ENCODE data around the gene SLC7A7. TPM values are rescaled to one million over a fixed set of nuclear protein-coding genes. Genes with fewer than 3 reads are reported as not detected.
"Not testable (repeated sequence)": the region's sequence is repeated elsewhere in the genome, so short reads cannot be mapped to it uniquely, and the experiment has no call there.

The SLC7A7 gene
- total RNA-seq, 1 donor from 2014 or later: 84.4 TPM

DNA sequence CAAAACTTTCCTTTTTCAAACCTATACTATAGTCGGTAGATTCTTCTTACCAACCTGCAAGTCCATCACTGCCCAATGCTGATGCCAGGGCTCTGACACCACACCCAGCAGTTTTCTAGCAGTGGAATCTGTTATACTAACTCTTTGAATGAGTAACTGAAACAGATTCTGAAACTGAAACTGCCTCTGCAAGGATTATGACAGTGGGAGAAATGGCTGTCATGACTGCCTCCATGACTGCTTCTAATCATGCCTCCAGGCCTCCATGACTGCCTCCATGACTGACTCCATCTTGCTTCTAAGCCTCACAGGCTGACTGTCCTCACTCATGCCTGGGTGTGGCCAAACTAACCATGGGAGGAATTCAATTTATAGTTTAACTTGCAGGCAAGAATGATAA, 78.2 kb downstream of the SLC7A7 start:
- DNase-seq (no peak), ATAC-seq (no peak)
- Histone ChIP-seq H3K4me3 (no peak overlapping the region), H3K4me1 (no peaks in the 10 kb centered on the region), H3K36me3 (no peaks in the 10 kb centered on the region), H3K9me3 (no peaks in the 10 kb centered on the region), H3K27me3 (no peaks in the 10 kb centered on the region), H3K27ac (no peak overlapping the region)
- TF ChIP-seq, protein P1, sequence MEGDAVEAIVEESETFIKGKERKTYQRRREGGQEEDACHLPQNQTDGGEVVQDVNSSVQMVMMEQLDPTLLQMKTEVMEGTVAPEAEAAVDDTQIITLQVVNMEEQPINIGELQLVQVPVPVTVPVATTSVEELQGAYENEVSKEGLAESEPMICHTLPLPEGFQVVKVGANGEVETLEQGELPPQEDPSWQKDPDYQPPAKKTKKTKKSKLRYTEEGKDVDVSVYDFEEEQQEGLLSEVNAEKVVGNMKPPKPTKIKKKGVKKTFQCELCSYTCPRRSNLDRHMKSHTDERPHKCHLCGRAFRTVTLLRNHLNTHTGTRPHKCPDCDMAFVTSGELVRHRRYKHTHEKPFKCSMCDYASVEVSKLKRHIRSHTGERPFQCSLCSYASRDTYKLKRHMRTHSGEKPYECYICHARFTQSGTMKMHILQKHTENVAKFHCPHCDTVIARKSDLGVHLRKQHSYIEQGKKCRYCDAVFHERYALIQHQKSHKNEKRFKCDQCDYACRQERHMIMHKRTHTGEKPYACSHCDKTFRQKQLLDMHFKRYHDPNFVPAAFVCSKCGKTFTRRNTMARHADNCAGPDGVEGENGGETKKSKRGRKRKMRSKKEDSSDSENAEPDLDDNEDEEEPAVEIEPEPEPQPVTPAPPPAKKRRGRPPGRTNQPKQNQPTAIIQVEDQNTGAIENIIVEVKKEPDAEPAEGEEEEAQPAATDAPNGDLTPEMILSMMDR (IDR thresholded peaks at IDR 0.05): no peak
- intact Hi-C loops (cut with DNase I): no loop called here

DNA sequence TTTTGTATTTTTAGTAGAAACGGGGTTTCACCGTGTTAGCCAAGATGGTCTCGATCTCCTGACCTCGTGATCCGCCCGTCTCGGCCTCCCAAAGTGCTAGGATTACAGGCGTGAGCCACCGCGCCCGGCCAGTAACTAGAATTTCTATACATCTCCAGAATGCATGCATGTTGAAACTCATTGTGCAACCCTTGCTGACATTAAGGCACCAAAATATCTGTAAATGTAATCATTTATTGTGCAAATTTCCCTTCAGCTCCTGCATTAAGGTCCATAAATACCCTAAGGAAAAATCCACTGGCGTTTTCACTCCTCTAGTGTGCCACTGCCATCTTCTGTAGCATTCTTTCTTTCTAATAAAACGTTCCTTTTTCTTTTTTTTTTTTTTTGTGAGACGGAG, 78.9 kb downstream of the SLC7A7 start:
- DNase-seq; H3K27me3 ChIP-seq; ATAC-seq; intact Hi-C loops (cut with DNase I); H3K27ac ChIP-seq; H3K9me3 ChIP-seq; H3K36me3 ChIP-seq; H3K4me3 ChIP-seq; H3K4me1 ChIP-seq: not testable (repeated sequence)

DNA sequence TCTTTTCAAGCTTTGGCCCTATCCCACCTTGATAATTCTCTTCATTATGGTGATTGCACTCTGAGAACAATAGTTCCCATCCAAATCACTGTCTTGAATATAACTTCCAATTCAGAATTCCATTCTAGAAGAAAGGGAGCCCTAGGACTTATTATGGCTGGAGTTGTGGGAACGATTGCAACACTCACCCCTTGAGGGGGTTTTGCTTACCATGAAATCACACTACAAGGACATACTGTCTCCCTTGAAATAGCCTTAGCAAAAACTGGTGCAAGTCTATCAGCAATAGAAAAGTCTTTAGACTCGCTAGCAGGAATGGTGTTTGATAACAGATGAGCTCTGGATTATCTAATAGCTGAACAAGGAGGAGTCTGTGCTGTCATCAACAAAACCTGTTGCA, 80.1 kb downstream of the SLC7A7 start:
- intact Hi-C loops (cut with DNase I): no loop called here
- Histone ChIP-seq H3K4me3 (no peak overlapping the region), H3K4me1 (no peaks in the 10 kb centered on the region), H3K27ac (no peak overlapping the region), H3K27me3 (no peaks in the 10 kb centered on the region), H3K36me3 (no peaks in the 10 kb centered on the region), H3K9me3 (no peaks in the 10 kb centered on the region)
- TF ChIP-seq, protein P1 (IDR thresholded peaks at IDR 0.05): no peak
- DNase-seq (no peak), ATAC-seq (no peak)

DNA sequence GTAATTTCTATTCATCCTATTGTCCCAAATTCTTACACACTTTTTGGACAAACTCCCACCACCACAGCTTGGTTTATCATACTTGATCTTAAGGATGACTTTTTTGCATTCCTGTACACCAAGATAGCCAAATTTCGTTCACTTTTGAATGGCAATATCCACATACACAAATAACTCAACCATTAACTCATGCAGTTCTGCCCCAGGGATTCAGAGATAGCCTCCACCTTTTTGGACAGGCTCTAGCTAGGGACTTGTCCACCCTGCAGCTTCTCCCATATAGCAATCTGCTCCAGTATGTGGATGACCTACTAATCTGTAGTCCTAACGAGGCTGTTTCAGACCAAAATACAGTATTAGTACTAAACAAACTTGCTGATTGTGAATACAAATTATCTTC, 81.4 kb downstream of the SLC7A7 start:
- H3K27ac ChIP-seq: no peak overlapping the region
- intact Hi-C loops (cut with DNase I): no loop called here
- DNase-seq (no peak), ATAC-seq (no peak)
- no peaks in the 10 kb centered on the region for H3K27me3 ChIP-seq
- no peaks in the 10 kb centered on the region for H3K4me1 ChIP-seq
- TF ChIP-seq, protein P1 (IDR thresholded peaks at IDR 0.05): no peak
- H3K4me3 ChIP-seq: no peak overlapping the region
- no peaks in the 10 kb centered on the region for H3K36me3 ChIP-seq
- no peaks in the 10 kb centered on the region for H3K9me3 ChIP-seq

DNA sequence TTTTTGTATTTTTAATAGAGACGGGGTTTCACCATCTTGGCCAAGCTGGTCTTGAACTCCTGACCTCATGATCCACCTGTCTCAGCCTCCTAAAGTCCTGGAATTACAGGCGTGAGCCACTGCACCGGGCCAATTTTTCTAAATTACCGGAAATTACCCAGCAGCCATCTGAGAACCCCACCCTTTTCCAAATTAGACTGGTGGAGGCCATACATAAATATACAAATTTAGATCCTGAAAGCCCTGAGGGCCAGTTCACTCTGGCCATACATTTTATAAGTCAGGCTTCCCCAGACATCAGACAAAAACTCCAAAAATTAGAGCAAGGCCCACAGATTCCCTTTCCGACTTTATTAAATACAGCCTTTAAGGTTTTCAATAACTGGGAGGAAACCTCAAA, 83.2 kb downstream of the SLC7A7 start:
- H3K4me3 ChIP-seq; H3K36me3 ChIP-seq; DNase-seq; intact Hi-C loops (cut with DNase I); H3K27me3 ChIP-seq; H3K27ac ChIP-seq; ATAC-seq; H3K4me1 ChIP-seq; H3K9me3 ChIP-seq: not testable (repeated sequence)

DNA sequence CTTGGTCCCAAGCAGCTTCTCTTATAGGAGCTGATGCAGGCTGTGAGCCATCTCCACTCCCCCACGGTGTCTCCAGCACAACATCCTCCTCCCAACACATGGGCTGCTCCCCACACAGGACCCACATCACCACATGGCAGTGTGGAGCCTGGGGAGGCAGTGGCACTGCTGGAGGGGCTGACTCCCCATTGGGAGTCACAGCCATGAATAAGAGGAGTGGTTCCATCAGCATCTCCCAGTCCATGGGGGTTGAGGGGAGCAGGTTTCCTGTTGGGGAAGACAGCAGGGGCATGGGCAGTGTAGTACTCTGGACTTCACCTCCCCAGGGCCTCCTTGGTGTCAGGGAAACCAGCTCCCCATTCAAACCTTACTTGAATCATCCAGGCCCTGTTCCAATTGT, 89.2 kb downstream of the SLC7A7 start:
- Histone ChIP-seq H3K9me3 (no peaks in the 10 kb centered on the region), H3K27me3 (no peaks in the 10 kb centered on the region), H3K4me1 (no peaks in the 10 kb centered on the region), H3K27ac (no peak overlapping the region), H3K36me3 (no peaks in the 10 kb centered on the region), H3K4me3 (no peak overlapping the region)
- DNase-seq (no peak), ATAC-seq (no peak)
- TF ChIP-seq, protein P1 (IDR thresholded peaks at IDR 0.05): no peak
- intact Hi-C loops (cut with DNase I): no loop called here

DNA sequence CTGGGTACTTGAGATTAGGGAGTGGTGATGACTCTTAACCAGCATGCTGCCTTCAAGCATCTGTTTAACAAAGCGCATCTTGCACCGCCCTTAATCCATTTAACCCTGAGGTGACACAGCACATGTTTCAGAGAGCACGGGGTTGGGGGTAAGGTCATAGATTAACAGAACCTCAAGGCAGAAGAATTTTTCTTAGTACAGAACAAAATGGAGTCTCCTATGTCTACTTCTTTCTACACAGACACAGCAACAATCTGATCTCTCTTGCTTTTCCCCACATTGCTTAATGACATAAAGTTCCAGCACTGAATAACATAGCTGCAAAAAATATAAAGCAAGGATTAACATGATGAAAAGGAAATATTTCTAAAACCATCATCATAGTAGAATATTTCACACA, 89.9 kb downstream of the SLC7A7 start:
- H3K4me3 ChIP-seq; DNase-seq; H3K27ac ChIP-seq; intact Hi-C loops (cut with DNase I); H3K9me3 ChIP-seq; ATAC-seq; H3K36me3 ChIP-seq; H3K4me1 ChIP-seq; H3K27me3 ChIP-seq: not testable (repeated sequence)

DNA sequence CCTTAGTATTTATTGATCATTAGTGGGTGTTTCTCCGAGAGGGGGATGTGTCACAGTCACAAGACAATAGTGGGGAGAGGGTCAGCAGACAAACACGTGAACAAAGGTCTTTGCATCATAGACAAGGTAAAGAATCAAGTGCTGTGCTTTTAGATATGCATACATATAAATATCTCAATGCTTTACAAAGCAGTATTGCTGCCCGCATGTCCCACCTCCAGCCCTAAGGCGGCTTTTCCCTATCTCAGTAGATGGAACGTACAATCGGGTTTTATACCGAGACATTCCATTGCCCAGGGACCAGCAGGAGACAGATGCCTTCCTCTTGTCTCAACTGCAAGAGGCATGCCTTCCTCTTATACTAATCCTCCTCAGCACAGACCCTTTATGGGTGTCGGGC, 90.4 kb downstream of the SLC7A7 start:
- H3K4me1 ChIP-seq; H3K36me3 ChIP-seq; H3K27me3 ChIP-seq; DNase-seq; H3K4me3 ChIP-seq; H3K27ac ChIP-seq; H3K9me3 ChIP-seq; intact Hi-C loops (cut with DNase I); ATAC-seq: not testable (repeated sequence)
